NCI-H524 treated with DMSO at 0.1 percent for 48 hours (cell line): ENCODE measurements around the gene HMCN2.

ENCODE experiments used
- DNase-seq: peaks from one replicate; lab custom pipeline; 2025; lab: John Stamatoyannopoulos, UW

The HMCN2 gene

GRCh38 chr9:130414910-130415746 is 149.6 kb downstream of the HMCN2 start:
- DNase-seq: no peak

GRCh38 chr9:130417602-130418001 is 152.0 kb downstream of the HMCN2 start:
- DNase-seq: no peak

GRCh38 chr9:130418776-130419175 is 153.2 kb downstream of the HMCN2 start:
- no peak for DNase-seq

GRCh38 chr9:130419521-130420035 is 154.0 kb downstream of the HMCN2 start:
- DNase-seq: no peak

GRCh38 chr9:130421154-130421801 is 155.7 kb downstream of the HMCN2 start:
- DNase-seq: no peak

GRCh38 chr9:130421802-130422276 is 156.3 kb downstream of the HMCN2 start:
- peak; percentile 96 for DNase-seq

GRCh38 chr9:130422546-130422945 is 157.0 kb downstream of the HMCN2 start:
- no peak for DNase-seq

GRCh38 chr9:130423272-130423671 is 157.7 kb downstream of the HMCN2 start:
- no peak for DNase-seq

GRCh38 chr9:130424595-130425454 is 159.3 kb downstream of the HMCN2 start:
- DNase-seq: no peak

GRCh38 chr9:130425741-130426466 is 160.3 kb downstream of the HMCN2 start:
- no peak for DNase-seq

GRCh38 chr9:130426467-130426773 is 160.9 kb downstream of the HMCN2 start:
- DNase-seq: no peak

GRCh38 chr9:130426883-130427282 is 161.3 kb downstream of the HMCN2 start:
- no peak for DNase-seq

GRCh38 chr9:130427326-130427725 is 161.8 kb downstream of the HMCN2 start:
- DNase-seq: no peak

- DNase-seq: no peak
Measured at GRCh38 chr9:130428086-130428665, 162.6 kb downstream of the HMCN2 start.

- no peak for DNase-seq
Measured at GRCh38 chr9:130429381-130429780, 163.8 kb downstream of the HMCN2 start.

GRCh38 chr9:130429831-130430230 is 164.3 kb downstream of the HMCN2 start:
- DNase-seq: no peak

GRCh38 chr9:130430232-130430631 is 164.7 kb downstream of the HMCN2 start:
- no peak for DNase-seq

- no peak for DNase-seq
Measured at GRCh38 chr9:130430734-130431535, 165.4 kb downstream of the HMCN2 start.

- no peak for DNase-seq
Measured at GRCh38 chr9:130431536-130432303, 166.2 kb downstream of the HMCN2 start.

GRCh38 chr9:130432362-130432761 is 166.8 kb downstream of the HMCN2 start:
- DNase-seq: no peak
